ENCODE results near the gene HOXA13. TPM values are rescaled to one million over a fixed set of nuclear protein-coding genes. Genes with fewer than 3 reads are reported as not detected.

The HOXA13 gene
- total RNA-seq, 1 experiment from 2014 or later: 1.3 TPM

DNA sequence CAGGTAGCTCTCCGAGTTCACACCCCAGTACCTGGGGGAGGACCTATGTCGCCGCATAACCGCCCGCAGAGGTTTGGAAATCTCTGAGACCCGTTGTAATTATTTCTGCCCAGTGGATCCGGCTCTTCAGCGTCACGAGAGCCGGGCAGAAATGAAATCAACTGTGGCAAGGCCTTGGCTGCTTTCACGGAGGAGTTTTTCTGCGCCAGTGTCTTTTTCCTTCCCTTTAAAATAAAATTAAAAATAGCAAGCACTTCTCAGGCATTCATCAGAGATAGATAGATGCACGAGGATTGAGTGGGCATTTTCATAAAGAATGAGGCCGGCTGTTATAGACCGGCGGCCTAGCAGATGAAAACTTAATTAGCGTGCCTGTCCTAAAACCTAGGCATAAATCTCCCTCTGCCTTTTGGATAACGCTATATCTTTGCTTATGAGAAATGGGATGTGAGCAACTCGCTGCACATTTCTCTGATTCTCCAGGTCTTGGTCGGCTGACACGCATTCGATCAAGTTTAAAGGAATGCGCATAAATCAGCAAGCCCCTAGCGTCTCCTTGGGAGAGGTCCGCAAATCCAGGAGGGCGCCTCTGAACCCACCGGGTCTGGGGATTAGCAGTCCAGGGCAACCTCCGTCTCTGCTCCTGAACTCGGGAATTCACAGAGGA is 6.4 kb downstream of the HOXA13 start:
- H3K9me3 Mint-ChIP-seq (ENCODE audit: low read depth, unreplicated experiment): no peaks in the 10 kb centered on the region
- peaks cover 60% of the 10 kb centered on the region for H3K27me3 Mint-ChIP-seq (ENCODE audit: unreplicated experiment)
- TF ChIP-seq, protein P1, sequence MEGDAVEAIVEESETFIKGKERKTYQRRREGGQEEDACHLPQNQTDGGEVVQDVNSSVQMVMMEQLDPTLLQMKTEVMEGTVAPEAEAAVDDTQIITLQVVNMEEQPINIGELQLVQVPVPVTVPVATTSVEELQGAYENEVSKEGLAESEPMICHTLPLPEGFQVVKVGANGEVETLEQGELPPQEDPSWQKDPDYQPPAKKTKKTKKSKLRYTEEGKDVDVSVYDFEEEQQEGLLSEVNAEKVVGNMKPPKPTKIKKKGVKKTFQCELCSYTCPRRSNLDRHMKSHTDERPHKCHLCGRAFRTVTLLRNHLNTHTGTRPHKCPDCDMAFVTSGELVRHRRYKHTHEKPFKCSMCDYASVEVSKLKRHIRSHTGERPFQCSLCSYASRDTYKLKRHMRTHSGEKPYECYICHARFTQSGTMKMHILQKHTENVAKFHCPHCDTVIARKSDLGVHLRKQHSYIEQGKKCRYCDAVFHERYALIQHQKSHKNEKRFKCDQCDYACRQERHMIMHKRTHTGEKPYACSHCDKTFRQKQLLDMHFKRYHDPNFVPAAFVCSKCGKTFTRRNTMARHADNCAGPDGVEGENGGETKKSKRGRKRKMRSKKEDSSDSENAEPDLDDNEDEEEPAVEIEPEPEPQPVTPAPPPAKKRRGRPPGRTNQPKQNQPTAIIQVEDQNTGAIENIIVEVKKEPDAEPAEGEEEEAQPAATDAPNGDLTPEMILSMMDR (IDR thresholded peaks at IDR 0.05; ENCODE audit: unreplicated experiment): no peak
- DNase-seq: no peak
- intact Hi-C loops (cut with micrococcal nuclease; ENCODE audit: unreplicated experiment): no loop called here
- CTCF ChIA-PET: no interaction called here
- H3K4me3 Mint-ChIP-seq (ENCODE audit: low read depth, unreplicated experiment): peak overlapping the region; percentile 61
- peaks cover 4% of the 10 kb centered on the region for H3K36me3 Mint-ChIP-seq (ENCODE audit: insufficient read depth, unreplicated experiment)
- no peaks in the 10 kb centered on the region for H3K4me1 Mint-ChIP-seq (ENCODE audit: low read depth, unreplicated experiment)
- no TSS peak for BruUV-seq (replicated peaks)
- no peak overlapping the region for H3K27ac Mint-ChIP-seq (ENCODE audit: unreplicated experiment)

DNA sequence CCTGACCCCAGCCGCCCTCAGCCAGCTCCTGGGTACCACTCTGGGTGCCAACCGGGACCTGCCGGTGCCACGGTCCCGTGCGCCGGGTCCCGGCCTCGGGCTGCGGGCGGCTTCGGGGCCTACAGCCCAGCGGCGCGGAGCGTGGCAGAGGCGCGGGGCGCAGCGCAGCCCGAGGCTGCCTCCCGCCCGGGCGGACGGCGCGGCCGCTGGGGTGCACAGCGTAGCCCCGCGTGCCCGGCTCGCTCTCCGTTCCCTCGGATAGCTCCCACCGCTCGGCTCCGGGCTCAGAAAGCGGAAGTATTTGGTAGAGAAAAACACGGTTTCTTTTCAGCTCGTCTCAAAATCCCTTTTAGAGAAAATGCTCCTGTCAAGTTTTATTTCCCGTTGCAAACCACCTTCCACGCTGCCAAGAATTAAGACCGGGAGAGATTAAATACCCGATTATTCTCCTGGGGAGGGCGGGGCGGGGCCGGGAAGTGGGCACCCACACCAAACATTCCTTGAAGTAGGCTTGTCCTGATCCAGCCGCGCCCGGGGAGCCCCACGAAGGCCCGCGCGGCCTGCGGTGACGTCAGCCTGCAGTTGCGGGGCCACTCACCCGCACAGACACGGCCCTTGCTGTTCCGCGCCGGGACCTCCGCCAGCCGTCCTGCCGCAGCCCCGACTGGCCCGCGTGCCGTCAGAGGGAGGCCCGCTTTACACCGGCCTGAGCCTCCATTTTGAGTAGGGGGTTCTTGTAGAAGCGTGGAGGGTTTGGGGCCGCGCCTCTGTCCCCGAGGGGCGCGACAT is 7.2 kb downstream of the HOXA13 start:
- no peaks in the 10 kb centered on the region for H3K9me3 Mint-ChIP-seq (ENCODE audit: low read depth, unreplicated experiment)
- intact Hi-C loops (cut with micrococcal nuclease; ENCODE audit: unreplicated experiment): no loop called here
- CTCF ChIA-PET: interaction anchor here (0.6 to 0.7 kb wide), 2 partner anchors 47 to 1930 kb away, joined by 3 to 5 read pairs; no protein-coding TSS in a partner anchor
- H3K27ac Mint-ChIP-seq (ENCODE audit: unreplicated experiment): no peak overlapping the region
- TF ChIP-seq, protein P1 (IDR thresholded peaks at IDR 0.05; ENCODE audit: unreplicated experiment): no peak
- peak; percentile 28 for DNase-seq
- peaks cover 60% of the 10 kb centered on the region for H3K27me3 Mint-ChIP-seq (ENCODE audit: unreplicated experiment)
- H3K4me3 Mint-ChIP-seq (ENCODE audit: low read depth, unreplicated experiment): peak overlapping the region; percentile 61
- no peaks in the 10 kb centered on the region for H3K4me1 Mint-ChIP-seq (ENCODE audit: low read depth, unreplicated experiment)
- no TSS peak for BruUV-seq (replicated peaks)
- peaks cover 7% of the 10 kb centered on the region for H3K36me3 Mint-ChIP-seq (ENCODE audit: insufficient read depth, unreplicated experiment)

DNA sequence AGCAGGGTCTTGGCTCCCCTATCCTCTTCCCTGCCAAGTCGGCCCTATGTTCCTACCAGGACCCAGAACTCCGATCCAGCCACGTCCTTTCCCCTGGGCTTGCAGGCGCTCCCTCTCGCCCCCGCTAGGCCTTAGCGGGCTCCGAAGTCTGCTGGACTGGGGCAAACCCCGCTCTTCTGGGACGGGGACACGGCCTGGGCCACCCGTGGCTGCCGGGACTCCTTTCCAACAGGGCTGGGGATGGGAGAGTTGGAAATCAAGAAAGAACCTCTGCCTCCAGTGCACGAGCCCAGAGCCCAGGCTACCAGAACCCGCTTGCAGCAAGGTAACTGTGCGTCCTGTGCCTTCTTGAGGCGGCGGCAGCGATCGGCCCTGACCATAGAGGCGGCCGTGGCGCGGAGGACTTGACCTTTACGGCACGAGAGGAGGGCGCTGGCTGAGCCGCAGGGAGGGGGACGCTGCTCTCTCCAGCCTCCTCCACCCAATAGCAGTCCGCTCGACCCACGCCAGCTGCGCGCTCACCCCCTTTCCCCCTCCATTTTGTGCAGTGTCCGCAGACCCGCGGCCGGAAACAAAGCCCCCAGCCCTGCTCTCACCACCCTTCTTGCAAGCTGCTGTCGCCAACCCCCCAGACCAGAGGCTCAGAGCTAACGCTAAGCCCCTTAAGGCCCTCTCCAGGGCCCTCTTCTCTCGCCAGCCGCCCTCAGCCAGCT is 7.9 kb downstream of the HOXA13 start:
- CTCF ChIA-PET: interaction anchor here (0.6 to 0.7 kb wide), 3 partner anchors 48 to 1930 kb away, joined by 3 to 5 read pairs (median 4); no protein-coding TSS in a partner anchor
- Mint-ChIP-seq H3K27ac (ENCODE audit: unreplicated experiment) (no peak overlapping the region), H3K4me1 (ENCODE audit: low read depth, unreplicated experiment) (no peaks in the 10 kb centered on the region), H3K9me3 (ENCODE audit: low read depth, unreplicated experiment) (no peaks in the 10 kb centered on the region), H3K4me3 (ENCODE audit: low read depth, unreplicated experiment) (peak overlapping the region; percentile 61), H3K36me3 (ENCODE audit: insufficient read depth, unreplicated experiment) (peaks cover 9% of the 10 kb centered on the region), H3K27me3 (ENCODE audit: unreplicated experiment) (peaks cover 57% of the 10 kb centered on the region)
- TF ChIP-seq, protein P1 (IDR thresholded peaks at IDR 0.05; ENCODE audit: unreplicated experiment): no peak
- intact Hi-C loops (cut with micrococcal nuclease; ENCODE audit: unreplicated experiment): no loop called here
- no TSS peak for BruUV-seq (replicated peaks)
- no peak for DNase-seq

GRCh38 chr7:27191161-27191731 is 8.6 kb downstream of the HOXA13 start:
- DNase-seq: no peak
- Mint-ChIP-seq H3K27me3 (ENCODE audit: unreplicated experiment) (peaks cover 64% of the 10 kb centered on the region), H3K9me3 (ENCODE audit: low read depth, unreplicated experiment) (no peaks in the 10 kb centered on the region), H3K36me3 (ENCODE audit: insufficient read depth, unreplicated experiment) (peaks cover 9% of the 10 kb centered on the region), H3K27ac (ENCODE audit: unreplicated experiment) (no peak overlapping the region), H3K4me3 (ENCODE audit: low read depth, unreplicated experiment) (peak overlapping the region; percentile 61), H3K4me1 (ENCODE audit: low read depth, unreplicated experiment) (no peaks in the 10 kb centered on the region)
- intact Hi-C loops (cut with micrococcal nuclease; ENCODE audit: unreplicated experiment): no loop called here
- CTCF ChIA-PET: interaction anchor here (1.5 kb wide), 1 partner anchor 11 kb away, joined by 4 read pairs; no protein-coding TSS in a partner anchor
- TF ChIP-seq, protein P1 (IDR thresholded peaks at IDR 0.05; ENCODE audit: unreplicated experiment): no peak
- BruUV-seq (replicated peaks): no TSS peak

Data from Calu3 (cell line).